Measurements from ENCODE around the gene PCDH15. TPM values are rescaled to one million over a fixed set of nuclear protein-coding genes. Genes with fewer than 3 reads are reported as not detected.

Gene PCDH15
- total RNA-seq, 1 donor from 2014 or later, result 0.25 TPM

DNA sequence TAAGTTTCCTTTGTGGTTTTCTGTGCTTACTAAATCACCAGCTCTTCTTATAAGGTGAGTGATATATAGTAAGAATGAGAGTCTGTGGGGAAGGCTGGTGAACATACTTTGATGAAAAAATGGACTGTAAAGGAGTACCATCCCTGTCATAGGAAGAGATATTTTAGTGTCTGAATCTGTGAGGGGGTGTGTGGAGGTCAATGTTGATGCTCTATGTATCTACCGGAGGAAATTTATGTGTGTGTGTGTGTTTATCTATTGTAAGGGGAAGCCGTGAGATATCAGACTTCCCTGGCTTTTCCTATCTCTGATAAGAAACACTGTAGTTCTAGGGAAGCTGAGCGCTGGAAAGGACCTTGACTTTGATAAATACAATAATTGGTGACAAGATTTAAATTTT is 179.0 kb downstream of the PCDH15 start:
- H3K9me3 ChIP-seq, result no peaks in the 10 kb centered on the region
- intact Hi-C loops (cut with DNase I), result no loop called here
- TF ChIP-seq, protein P1, sequence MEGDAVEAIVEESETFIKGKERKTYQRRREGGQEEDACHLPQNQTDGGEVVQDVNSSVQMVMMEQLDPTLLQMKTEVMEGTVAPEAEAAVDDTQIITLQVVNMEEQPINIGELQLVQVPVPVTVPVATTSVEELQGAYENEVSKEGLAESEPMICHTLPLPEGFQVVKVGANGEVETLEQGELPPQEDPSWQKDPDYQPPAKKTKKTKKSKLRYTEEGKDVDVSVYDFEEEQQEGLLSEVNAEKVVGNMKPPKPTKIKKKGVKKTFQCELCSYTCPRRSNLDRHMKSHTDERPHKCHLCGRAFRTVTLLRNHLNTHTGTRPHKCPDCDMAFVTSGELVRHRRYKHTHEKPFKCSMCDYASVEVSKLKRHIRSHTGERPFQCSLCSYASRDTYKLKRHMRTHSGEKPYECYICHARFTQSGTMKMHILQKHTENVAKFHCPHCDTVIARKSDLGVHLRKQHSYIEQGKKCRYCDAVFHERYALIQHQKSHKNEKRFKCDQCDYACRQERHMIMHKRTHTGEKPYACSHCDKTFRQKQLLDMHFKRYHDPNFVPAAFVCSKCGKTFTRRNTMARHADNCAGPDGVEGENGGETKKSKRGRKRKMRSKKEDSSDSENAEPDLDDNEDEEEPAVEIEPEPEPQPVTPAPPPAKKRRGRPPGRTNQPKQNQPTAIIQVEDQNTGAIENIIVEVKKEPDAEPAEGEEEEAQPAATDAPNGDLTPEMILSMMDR (IDR thresholded peaks at IDR 0.05), result no peak
- TF ChIP-seq POLR2A (IDR thresholded peaks at IDR 0.05) (no peak), POLR2AphosphoS5 (IDR thresholded peaks at IDR 0.05; ENCODE audit: insufficient read depth in 1 of 2, low read depth in 1 of 2) (no peak)
- H3K27ac ChIP-seq, result no peak overlapping the region
- H3K4me1 ChIP-seq, result no peaks in the 10 kb centered on the region
- H3K36me3 ChIP-seq, result no peaks in the 10 kb centered on the region
- H3K4me3 ChIP-seq, result no peak overlapping the region
- no peak for DNase-seq (ENCODE audit: extremely low spot score in 2 of 2)
- no peaks in the 10 kb centered on the region for H3K27me3 ChIP-seq

DNA sequence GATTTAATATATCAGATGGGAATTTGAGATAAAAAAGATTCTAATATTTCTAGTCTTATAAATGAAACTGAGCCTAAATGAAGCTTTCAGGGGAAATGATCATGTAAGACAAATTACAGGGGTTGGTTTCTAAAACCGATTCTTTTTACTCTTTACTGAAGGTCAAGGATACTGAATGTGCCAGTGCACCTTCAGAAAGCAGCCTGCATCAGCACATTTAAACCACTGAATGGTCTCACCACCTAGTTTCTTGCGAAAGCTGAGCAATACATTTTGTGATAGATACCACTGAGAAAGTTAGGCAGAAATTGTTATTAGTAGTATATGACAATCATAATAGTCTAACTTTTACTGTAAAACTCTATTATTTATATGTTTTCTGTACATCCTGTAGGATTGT is 180.7 kb downstream of the PCDH15 start:
- H3K36me3 ChIP-seq, result no peaks in the 10 kb centered on the region
- DNase-seq (ENCODE audit: extremely low spot score in 2 of 2), result no peak
- H3K27me3 ChIP-seq, result no peaks in the 10 kb centered on the region
- TF ChIP-seq, protein P1 (IDR thresholded peaks at IDR 0.05), result no peak
- no peak for TF ChIP-seq POLR2A (IDR thresholded peaks at IDR 0.05)
- TF ChIP-seq POLR2AphosphoS5 (IDR thresholded peaks at IDR 0.05; ENCODE audit: insufficient read depth in 1 of 2, low read depth in 1 of 2), result no peak
- H3K9me3 ChIP-seq, result no peaks in the 10 kb centered on the region
- intact Hi-C loops (cut with DNase I), result no loop called here
- H3K27ac ChIP-seq, result no peak overlapping the region
- no peaks in the 10 kb centered on the region for H3K4me1 ChIP-seq
- no peak overlapping the region for H3K4me3 ChIP-seq

DNA sequence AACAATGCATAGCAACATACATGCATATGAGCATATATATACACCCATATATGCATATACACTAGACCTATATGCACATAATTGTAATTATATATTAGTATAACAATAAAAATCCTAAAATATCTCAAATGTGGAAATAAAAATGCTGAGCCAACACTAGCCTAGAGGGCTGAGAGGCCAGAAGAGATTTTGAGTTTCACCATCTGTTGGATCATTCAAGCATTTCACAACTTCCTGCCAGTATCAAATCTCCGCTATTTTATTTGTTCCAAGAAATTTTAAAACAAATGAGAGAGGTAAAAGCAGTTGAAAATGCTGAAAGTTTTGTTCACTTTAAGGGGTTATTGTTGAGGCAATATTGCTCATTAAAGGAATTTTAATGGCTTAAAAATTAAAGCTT is 187.0 kb downstream of the PCDH15 start:
- H3K4me1 ChIP-seq, result no peaks in the 10 kb centered on the region
- H3K9me3 ChIP-seq, result no peaks in the 10 kb centered on the region
- H3K36me3 ChIP-seq, result no peaks in the 10 kb centered on the region
- H3K4me3 ChIP-seq, result no peak overlapping the region
- no peak for DNase-seq (ENCODE audit: extremely low spot score in 2 of 2)
- H3K27me3 ChIP-seq, result no peaks in the 10 kb centered on the region
- no peak for TF ChIP-seq POLR2AphosphoS5 (IDR thresholded peaks at IDR 0.05; ENCODE audit: insufficient read depth in 1 of 2, low read depth in 1 of 2)
- intact Hi-C loops (cut with DNase I), result no loop called here
- H3K27ac ChIP-seq, result no peak overlapping the region

DNA sequence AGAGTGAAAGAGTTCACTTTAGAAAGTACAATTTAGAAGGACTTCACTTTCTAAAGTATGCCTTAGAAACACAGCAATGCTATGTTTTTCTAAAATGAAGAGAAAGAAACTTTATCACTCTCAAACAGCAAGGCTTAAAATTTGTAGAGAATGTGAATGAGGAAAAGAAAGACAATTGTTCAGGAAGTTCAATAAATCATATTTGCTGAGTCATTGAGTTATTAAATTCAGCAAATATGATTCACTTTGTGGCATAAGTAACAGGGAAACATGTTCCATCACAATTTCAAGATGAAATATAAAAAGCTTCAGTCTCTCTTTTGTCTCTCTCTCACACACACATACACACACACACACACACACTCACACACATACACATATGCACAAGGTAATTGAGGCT is 187.9 kb downstream of the PCDH15 start:
- Histone ChIP-seq H3K9me3 (no peaks in the 10 kb centered on the region), H3K36me3 (no peaks in the 10 kb centered on the region), H3K27ac (no peak overlapping the region), H3K4me3 (no peak overlapping the region), H3K4me1 (no peaks in the 10 kb centered on the region), H3K27me3 (no peaks in the 10 kb centered on the region)
- intact Hi-C loops (cut with DNase I), result no loop called here
- TF ChIP-seq POLR2AphosphoS5 (IDR thresholded peaks at IDR 0.05; ENCODE audit: insufficient read depth in 1 of 2, low read depth in 1 of 2), result no peak
- TF ChIP-seq, protein P1 (IDR thresholded peaks at IDR 0.05), result no peak
- no peak for TF ChIP-seq POLR2A (IDR thresholded peaks at IDR 0.05)
- no peak for DNase-seq (ENCODE audit: extremely low spot score in 2 of 2)

DNA sequence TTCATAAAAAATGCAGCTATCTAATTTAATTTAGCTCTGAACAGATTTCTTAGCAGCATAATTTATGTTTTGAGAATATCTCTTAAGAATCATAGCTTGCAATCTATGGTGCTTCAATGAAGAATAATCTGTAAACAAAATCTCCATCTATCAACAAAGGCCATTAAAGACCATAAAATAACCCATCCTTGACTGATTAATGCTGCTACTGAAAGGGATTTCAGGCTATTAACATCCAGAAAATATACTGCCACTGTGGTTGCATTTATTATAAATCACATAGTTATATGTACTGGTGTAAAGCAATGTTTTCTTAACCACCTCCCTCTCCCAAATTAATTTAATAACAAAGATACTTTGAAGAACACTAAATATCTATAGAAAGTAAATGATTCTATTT is 191.6 kb downstream of the PCDH15 start:
- H3K4me3 ChIP-seq, result no peak overlapping the region
- H3K27ac ChIP-seq, result no peak overlapping the region
- H3K27me3 ChIP-seq, result no peaks in the 10 kb centered on the region
- H3K36me3 ChIP-seq, result no peaks in the 10 kb centered on the region
- TF ChIP-seq POLR2AphosphoS5 (IDR thresholded peaks at IDR 0.05; ENCODE audit: insufficient read depth in 1 of 2, low read depth in 1 of 2) (no peak), POLR2A (IDR thresholded peaks at IDR 0.05) (no peak)
- TF ChIP-seq, protein P1 (IDR thresholded peaks at IDR 0.05), result no peak
- intact Hi-C loops (cut with DNase I), result no loop called here
- H3K9me3 ChIP-seq, result no peaks in the 10 kb centered on the region
- DNase-seq (ENCODE audit: extremely low spot score in 2 of 2), result no peak
- no peaks in the 10 kb centered on the region for H3K4me1 ChIP-seq

DNA sequence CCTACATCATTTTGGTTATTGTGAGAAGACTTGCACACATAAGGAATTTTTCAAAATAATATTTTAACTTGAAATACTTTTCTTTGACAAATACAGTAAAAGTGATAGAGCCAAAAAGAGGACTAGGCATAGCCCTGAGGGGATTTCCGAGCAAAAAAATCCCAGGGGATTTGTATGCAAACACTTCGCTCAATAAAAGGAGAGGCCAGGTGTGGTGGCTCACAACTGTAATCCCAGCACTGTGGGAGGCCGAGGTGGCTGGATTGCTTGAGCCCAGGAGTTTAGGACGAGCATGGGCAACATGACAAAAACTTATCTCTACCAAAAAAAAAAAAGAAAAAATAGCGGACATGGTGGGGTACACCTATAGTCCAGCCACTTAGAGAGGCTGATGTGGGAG is 193.0 kb downstream of the PCDH15 start:
- intact Hi-C loops (cut with DNase I), result no loop called here
- Histone ChIP-seq H3K36me3 (no peaks in the 10 kb centered on the region), H3K4me3 (no peak overlapping the region), H3K27ac (no peak overlapping the region), H3K9me3 (no peaks in the 10 kb centered on the region), H3K4me1 (no peaks in the 10 kb centered on the region), H3K27me3 (no peaks in the 10 kb centered on the region)
- DNase-seq (ENCODE audit: extremely low spot score in 2 of 2), result no peak
- TF ChIP-seq POLR2AphosphoS5 (IDR thresholded peaks at IDR 0.05; ENCODE audit: insufficient read depth in 1 of 2, low read depth in 1 of 2) (no peak), POLR2A (IDR thresholded peaks at IDR 0.05) (no peak)
- TF ChIP-seq, protein P1 (IDR thresholded peaks at IDR 0.05), result no peak
